Measurements from ENCODE around the gene CDH24. TPM values are rescaled to one million over a fixed set of nuclear protein-coding genes. Genes with fewer than 3 reads are reported as not detected.

CDH24 gene
- total RNA-seq, 1 experiment from 2014 or later: 17.9 TPM

DNA sequence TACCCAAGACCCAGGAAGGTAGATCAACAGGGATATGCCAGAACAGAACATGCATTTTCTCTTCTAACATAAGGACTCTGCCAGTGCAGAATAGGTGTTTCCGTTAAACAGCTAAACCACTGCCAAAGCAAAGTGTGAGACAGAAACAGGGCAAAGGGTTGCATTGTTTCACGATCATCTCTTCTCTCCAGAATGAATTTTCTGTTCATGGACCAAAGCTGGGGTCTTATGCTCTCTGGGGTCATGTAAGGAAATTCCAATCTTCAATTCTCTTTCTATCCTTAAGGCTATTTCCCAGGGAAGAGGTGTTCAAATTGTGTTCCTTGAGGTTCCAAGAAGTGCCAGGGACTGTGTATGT, 33.5 kb downstream of the CDH24 start (continued):
- TF ChIP-seq, protein P1, sequence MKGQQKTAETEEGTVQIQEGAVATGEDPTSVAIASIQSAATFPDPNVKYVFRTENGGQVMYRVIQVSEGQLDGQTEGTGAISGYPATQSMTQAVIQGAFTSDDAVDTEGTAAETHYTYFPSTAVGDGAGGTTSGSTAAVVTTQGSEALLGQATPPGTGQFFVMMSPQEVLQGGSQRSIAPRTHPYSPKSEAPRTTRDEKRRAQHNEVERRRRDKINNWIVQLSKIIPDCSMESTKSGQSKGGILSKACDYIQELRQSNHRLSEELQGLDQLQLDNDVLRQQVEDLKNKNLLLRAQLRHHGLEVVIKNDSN (CRISPR knock-in tag; IDR thresholded peaks at IDR 0.05): no peak
- TF ChIP-seq, protein P2, sequence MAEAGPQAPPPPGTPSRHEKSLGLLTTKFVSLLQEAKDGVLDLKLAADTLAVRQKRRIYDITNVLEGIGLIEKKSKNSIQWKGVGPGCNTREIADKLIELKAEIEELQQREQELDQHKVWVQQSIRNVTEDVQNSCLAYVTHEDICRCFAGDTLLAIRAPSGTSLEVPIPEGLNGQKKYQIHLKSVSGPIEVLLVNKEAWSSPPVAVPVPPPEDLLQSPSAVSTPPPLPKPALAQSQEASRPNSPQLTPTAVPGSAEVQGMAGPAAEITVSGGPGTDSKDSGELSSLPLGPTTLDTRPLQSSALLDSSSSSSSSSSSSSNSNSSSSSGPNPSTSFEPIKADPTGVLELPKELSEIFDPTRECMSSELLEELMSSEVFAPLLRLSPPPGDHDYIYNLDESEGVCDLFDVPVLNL (CRISPR knock-in tag; IDR thresholded peaks at IDR 0.05; ENCODE audit: borderline replicate concordance, low read depth): no peak
- TF ChIP-seq, protein P3, sequence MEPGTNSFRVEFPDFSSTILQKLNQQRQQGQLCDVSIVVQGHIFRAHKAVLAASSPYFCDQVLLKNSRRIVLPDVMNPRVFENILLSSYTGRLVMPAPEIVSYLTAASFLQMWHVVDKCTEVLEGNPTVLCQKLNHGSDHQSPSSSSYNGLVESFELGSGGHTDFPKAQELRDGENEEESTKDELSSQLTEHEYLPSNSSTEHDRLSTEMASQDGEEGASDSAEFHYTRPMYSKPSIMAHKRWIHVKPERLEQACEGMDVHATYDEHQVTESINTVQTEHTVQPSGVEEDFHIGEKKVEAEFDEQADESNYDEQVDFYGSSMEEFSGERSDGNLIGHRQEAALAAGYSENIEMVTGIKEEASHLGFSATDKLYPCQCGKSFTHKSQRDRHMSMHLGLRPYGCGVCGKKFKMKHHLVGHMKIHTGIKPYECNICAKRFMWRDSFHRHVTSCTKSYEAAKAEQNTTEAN (CRISPR knock-in tag; IDR thresholded peaks at IDR 0.05): no peak
- TF ChIP-seq NR3C1 (CRISPR knock-in tag; conservative IDR thresholded peaks at IDR 0.05; ENCODE audit: low read depth): no peak
- no peak for TF ChIP-seq TEAD4 (CRISPR knock-in tag; IDR thresholded peaks at IDR 0.05)
- no peak for TF ChIP-seq KAT7 (CRISPR knock-in tag; IDR thresholded peaks at IDR 0.05; ENCODE audit: borderline replicate concordance)
- no peak for TF ChIP-seq ZNF671 (CRISPR knock-in tag; IDR thresholded peaks at IDR 0.05)
- no peak for TF ChIP-seq NR2C2 (CRISPR knock-in tag; IDR thresholded peaks at IDR 0.05)

DNA sequence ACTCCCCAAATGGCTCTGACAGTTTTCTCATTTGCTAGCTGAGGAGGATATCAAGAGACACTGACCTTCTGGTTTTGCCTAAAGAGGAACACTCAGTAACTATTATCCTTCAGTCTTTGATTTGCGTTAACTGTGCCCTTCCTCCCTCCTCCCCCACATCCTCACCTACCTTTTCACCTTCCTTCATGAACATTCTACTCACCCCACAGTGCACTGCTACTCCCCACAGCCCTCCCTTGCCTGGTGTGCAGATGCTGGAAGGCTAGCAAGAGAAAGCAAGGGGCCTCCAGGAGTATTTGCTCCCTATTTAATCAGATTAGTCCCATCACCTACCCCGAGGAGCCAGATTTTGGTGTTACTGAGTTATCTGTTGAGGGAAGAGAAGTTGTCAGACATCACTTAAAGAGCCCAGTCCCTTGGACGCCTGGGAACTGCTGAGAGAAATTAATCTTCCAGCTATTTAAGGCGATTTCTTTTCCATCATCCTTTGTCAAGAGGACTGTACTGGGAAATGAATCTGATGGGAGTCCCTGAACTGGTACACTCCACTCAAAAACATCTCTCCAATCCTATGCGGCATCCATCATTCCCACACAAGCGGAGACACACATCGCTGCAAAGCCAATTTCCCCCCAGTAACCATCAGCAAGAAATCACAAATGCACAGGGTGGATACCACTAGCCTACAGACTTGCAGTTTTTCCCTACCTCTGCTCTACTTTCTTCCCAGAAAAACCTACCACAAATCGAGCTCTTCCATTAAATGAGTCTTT, 34.1 kb downstream of the CDH24 start:
- ChIA-PET POLR2A (interaction anchor here (1.2 kb wide), 1 partner anchor 29 kb away, joined by 4 read pairs; no protein-coding TSS in a partner anchor), CTCF (interaction anchor here (0.6 to 3.9 kb wide), 12 partner anchors 16 to 123 kb away, joined by 3 to 24 read pairs (median 4); partner anchors contain the start of gene ACIN1)
- Mint-ChIP-seq H3K27me3 (ENCODE audit: low read depth) (no peaks in the 10 kb centered on the region), H3K27ac (no peak overlapping the region; the same call in 1 of the 2 replicates), H3K4me3 (no peak overlapping the region), H3K9me3 (no peaks in the 10 kb centered on the region), H3K36me3 (peaks cover 26% of the 10 kb centered on the region), H3K4me1 (peaks cover 16% of the 10 kb centered on the region)
- no peak for ATAC-seq
- no peak for TF ChIP-seq ELF4 (CRISPR knock-in tag; IDR thresholded peaks at IDR 0.05; ENCODE audit: low read depth)
- no peak for TF ChIP-seq ZNF423 (CRISPR knock-in tag; IDR thresholded peaks at IDR 0.05)
- no peak for TF ChIP-seq ATF1 (CRISPR knock-in tag; IDR thresholded peaks at IDR 0.05)
- TF ChIP-seq, protein P4, sequence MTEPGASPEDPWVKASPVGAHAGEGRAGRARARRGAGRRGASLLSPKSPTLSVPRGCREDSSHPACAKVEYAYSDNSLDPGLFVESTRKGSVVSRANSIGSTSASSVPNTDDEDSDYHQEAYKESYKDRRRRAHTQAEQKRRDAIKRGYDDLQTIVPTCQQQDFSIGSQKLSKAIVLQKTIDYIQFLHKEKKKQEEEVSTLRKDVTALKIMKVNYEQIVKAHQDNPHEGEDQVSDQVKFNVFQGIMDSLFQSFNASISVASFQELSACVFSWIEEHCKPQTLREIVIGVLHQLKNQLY (CRISPR knock-in tag; IDR thresholded peaks at IDR 0.05): no peak
- TF ChIP-seq, protein P5, sequence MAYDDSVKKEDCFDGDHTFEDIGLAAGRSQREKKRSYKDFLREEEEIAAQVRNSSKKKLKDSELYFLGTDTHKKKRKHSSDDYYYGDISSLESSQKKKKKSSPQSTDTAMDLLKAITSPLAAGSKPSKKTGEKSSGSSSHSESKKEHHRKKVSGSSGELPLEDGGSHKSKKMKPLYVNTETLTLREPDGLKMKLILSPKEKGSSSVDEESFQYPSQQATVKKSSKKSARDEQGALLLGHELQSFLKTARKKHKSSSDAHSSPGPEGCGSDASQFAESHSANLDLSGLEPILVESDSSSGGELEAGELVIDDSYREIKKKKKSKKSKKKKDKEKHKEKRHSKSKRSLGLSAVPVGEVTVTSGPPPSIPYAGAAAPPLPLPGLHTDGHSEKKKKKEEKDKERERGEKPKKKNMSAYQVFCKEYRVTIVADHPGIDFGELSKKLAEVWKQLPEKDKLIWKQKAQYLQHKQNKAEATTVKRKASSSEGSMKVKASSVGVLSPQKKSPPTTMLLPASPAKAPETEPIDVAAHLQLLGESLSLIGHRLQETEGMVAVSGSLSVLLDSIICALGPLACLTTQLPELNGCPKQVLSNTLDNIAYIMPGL (CRISPR knock-in tag; IDR thresholded peaks at IDR 0.05): no peak
- TF ChIP-seq, protein P6, sequence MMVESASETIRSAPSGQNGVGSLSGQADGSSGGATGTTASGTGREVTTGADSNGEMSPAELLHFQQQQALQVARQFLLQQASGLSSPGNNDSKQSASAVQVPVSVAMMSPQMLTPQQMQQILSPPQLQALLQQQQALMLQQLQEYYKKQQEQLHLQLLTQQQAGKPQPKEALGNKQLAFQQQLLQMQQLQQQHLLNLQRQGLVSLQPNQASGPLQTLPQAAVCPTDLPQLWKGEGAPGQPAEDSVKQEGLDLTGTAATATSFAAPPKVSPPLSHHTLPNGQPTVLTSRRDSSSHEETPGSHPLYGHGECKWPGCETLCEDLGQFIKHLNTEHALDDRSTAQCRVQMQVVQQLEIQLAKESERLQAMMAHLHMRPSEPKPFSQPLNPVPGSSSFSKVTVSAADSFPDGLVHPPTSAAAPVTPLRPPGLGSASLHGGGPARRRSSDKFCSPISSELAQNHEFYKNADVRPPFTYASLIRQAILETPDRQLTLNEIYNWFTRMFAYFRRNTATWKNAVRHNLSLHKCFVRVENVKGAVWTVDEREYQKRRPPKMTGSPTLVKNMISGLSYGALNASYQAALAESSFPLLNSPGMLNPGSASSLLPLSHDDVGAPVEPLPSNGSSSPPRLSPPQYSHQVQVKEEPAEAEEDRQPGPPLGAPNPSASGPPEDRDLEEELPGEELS (CRISPR knock-in tag; IDR thresholded peaks at IDR 0.05): no peak
- no peak for TF ChIP-seq ZNF671 (CRISPR knock-in tag; IDR thresholded peaks at IDR 0.05)
- TF ChIP-seq ZBTB21 (CRISPR knock-in tag; IDR thresholded peaks at IDR 0.05; ENCODE audit: borderline replicate concordance): no peak
- TF ChIP-seq CREB1 (CRISPR knock-in tag; IDR thresholded peaks at IDR 0.05): no peak
- DNase-seq (ENCODE audit: low spot score): no peak

All from WTC11 (cell line).